MV-4-11 (cell line): ENCODE results near the gene GABRB2.
"Not testable (repeated sequence)": the region's sequence is repeated elsewhere in the genome, so short reads cannot be mapped to it uniquely, and the experiment has no call there.

Experiments
- DNase-seq: peaks from one replicate; lab custom pipeline; 2025; lab: John Stamatoyannopoulos, UW

The GABRB2 gene

GRCh38 chr5:161546470-161547301, at the start of gene GABRB2:
Gene GABRB2 (minus strand): TSS chr5:161546725. CDS start chr5:161546643, 82 bp downstream.
- DNase-seq, result peak; percentile 32

DNA sequence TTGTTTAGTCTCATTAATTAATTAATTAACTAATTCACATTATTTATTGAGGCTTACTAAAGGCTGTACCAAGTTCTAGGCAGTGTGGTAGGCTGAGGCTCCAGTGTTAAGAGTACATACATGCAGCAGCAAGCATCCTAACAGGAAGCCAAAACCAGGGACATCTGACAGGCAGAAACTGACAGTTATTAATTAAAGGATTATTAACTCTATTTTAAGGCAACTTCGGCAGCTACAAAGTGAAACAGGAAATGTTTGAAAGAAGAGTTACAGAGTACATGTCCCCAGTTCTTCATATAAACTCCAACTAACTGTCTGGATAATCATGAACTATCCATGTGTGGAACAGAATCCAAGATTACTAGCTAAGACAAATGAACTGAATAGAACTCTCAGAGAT, 39.3 kb upstream of the GABRB2 start:
- DNase-seq, result no peak

DNA sequence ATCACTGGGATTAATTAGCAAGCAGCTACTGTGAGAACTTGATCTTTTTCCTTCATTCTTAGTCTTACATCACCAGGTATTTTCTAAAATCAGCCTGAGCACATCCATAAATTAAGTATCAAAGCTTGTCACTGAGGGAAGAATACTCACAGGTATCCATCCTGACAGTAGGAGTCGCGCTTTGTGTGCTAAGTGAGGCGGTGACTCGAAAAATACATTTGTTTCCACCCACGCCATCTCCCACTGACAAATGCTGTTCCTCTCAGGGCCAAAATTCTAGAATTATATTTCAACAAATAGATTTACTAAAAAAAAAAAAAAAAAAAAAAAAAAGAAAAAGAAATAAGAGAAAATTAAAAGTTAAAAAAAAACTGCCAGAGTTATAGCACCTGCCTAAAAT, 34.1 kb upstream of the GABRB2 start:
- DNase-seq, result no peak

- no peak for DNase-seq
Observed at GRCh38 chr5:161572914-161573313, 26.4 kb upstream of the GABRB2 start.

DNA sequence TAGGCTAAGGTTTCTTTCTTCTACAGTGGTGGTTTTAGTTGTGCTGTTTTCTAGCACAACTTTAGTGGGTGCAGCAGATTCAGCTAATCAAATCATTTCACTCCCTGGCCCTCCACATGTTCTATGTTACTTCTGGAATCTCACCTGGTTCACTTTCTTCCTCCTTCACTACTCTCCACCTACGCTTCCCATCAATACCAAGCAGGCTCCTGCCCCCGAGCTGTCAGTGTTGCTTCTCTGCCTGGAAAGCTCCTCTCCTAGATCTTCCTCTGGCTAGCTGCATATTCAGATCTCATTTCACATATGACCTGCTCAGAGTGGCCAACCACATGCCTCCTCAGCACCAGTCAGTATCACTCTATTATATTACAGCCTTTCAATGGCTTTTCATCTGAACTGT, 19.6 kb upstream of the GABRB2 start:
- no peak for DNase-seq

DNA sequence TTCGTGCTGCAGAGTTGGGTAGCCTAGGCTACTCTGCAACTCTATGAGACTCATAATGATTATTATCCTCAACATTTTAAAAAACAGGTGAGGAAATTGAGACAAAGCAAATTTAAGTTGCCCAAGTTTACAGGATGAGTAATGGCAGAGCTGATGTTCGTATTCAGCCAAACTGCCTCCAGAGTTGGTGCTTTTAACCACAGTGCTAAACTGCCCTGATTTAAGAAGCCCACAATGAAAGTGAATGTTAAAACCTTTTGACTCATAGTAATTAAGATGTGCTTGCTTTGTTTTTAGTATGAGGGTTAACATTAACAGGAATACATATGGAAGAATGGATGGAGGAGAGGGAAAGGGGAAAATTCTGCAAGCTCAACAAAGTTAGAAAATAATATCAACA, 15.9 kb upstream of the GABRB2 start:
- DNase-seq, result no peak

DNA sequence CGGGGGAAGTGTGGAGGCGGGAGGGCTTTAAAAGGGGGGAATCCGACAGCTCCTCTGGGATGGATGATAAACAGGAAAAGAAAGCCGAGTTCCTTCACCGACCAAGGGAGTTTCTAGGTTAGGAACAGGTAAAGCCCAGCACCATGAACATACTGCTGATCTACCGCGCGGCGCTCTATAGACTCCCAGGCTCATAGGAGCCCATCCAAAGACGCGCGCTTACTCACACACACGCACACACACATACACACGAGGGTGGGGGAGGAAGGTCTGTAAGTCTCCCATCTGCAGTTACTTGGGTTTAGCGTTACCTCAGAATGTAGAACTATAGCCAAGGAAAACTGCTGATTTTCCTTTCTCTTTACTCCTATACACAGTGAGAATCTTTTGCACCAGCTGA, 2.6 kb upstream of the GABRB2 start:
- DNase-seq, result no peak

GRCh38 chr5:161548487-161549094, 2.1 kb upstream of the GABRB2 start:
- no peak for DNase-seq

DNA sequence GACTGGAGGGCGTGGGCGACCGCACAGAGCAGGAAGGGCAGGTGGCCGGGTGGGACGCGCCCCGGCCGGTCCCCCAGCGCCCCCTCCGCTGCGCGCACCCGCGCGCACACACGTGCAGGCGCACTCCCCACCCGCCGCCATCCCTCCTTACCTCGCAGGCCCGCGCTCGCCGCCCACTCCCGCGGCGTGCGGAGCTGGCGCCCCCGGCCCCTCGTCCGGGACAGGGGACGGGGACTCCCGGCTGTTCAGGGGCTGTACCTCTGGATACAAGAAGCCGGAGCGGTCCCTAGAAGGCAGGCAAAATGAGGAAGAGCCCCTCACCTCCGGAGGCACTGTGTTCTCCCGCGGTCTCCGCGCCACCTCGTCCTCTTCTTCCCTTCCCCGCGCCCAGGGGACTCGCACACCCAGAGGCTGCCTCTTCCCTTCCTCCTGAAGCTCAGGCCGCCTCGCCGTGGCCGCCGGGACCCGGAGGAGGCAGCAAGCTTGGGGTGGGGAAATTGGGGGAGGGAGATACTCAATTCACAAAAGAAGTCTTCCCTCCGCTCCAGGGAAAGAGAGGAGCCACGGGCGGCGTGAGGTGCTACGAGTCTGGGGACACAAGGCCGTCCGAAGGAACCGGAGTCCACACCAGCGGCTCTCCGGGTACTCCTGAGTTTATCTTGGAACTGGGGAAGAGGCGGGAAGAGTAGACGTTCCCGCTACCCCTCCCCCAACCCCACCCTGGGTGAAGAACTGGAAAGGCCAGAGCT, 1.4 kb upstream of the GABRB2 start:
- no peak for DNase-seq

GRCh38 chr5:161547406-161547737, 847 bp upstream of the GABRB2 start:
- DNase-seq, result no peak

DNA sequence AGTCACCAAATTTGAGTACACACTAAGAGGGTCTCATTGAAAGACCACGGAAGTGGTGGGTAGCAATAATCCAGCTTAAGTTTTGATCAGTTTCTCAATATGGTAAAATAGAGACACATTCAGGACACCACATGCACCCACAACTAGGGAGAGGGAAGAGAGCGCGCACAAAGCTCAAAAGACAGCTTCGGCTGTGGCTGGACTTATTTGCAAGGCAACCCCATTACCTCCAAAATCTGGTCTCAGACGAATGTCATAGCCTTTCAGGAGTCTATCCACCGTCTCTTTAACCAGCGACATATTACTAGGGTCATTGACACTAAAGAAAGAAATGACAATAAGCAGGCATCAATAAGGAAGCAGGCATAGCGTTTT, 443 bp downstream of the GABRB2 start:
- DNase-seq, result no peak

DNA sequence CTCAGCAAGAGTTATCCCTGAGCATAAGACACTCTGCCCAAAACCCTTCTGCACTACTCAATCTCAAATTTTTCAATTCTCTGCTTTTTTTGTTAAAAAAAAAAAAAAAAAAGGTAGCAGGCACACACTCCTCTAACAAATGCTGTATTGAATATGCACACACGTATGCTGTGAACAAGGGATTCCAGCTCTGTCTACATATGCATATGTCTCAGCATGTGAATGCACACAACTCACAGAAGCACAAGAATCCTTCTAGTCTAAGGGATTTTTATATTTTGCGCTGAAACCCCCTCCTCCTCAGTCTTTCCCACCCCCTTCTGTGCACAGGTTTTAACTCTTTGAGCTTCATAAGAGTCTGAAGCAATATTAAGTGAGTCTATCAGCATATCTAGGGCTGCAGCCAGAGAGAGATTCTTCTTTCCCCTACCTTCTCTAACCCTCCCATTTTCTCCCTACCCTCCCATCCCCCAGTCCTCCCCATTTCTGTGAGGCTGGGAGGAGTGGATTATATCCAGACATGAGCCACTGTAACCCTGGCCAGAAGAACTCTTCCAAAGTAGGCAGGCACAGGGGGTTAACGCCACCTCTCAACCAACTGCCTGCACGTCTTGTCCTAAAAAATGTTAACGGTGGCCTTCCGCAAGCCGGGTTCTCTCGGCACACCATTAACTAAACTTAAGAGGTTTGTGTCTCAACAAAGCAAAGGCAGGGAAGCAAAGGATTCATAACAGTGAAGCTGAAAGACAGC, 1.0 kb downstream of the GABRB2 start:
- no peak for DNase-seq

- DNase-seq, result peak; percentile 31
Observed at GRCh38 chr5:161544350-161544765, 2.2 kb downstream of the GABRB2 start.

- no peak for DNase-seq
Observed at GRCh38 chr5:161539016-161539415, 7.5 kb downstream of the GABRB2 start.

- DNase-seq, result no peak
Observed at GRCh38 chr5:161535762-161536161, 10.8 kb downstream of the GABRB2 start.

DNA sequence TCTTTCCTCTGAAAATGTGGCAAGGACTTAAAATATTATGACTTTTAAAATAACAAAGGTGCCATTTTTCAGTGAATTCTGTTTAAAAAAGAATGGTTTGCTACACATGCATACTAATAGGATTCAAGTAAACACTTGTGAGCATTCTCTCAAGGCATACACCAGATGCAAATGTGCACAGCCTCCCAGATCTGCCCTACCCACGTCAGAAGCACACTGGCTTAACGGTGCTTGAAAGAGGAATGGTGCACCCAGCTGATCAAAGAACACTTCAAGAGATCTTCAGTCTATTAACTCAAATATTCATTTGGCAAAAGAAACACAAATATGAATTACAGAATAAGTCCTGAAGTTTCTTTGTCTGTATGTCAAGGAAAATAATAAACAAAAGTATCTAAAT, 15.8 kb downstream of the GABRB2 start:
- no peak for DNase-seq

- DNase-seq, result no peak
Observed at GRCh38 chr5:161513942-161514341, 32.6 kb downstream of the GABRB2 start.

DNA sequence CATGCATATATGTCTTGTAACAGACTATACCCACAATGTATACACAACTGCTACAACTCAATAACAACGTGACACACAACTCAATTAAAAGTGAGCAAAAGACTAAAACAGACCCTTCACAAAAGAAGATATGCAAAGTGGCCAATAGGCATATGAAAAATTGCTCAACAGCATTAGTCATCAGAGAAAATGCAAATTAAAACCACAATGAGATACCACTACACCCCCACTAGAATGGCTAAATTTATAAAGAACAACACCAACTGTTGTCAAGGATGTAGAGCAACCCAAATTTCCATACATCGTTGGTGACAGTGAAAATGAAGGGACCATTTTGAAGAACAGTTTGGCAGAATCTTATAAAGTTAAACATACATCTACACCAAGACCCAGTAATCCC, 38.9 kb downstream of the GABRB2 start:
- DNase-seq, result peak; percentile 43

- DNase-seq, result not testable (repeated sequence)
Observed at GRCh38 chr5:161505160-161505559, 41.4 kb downstream of the GABRB2 start.

- DNase-seq, result no peak
Observed at GRCh38 chr5:161498531-161498930, 48.0 kb downstream of the GABRB2 start.

DNA sequence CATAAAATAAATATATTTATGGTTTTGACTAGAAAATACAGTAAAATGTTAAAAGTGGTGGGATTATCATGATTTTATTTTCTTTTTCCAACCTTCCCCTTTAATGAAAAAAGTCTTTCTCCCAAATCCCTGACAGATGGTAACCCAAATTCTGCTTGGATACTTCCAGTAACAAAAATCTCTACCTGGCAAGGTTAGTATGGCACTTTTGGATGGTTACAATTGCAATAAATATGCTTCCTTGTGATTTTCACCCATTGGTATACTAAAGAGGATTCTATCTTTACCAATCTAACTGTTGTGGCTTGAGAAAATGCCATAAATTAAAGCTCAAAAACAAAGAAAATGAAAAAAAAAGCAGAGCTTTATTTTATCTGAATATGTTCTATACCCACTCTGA, 62.8 kb downstream of the GABRB2 start:
- DNase-seq, result no peak

DNA sequence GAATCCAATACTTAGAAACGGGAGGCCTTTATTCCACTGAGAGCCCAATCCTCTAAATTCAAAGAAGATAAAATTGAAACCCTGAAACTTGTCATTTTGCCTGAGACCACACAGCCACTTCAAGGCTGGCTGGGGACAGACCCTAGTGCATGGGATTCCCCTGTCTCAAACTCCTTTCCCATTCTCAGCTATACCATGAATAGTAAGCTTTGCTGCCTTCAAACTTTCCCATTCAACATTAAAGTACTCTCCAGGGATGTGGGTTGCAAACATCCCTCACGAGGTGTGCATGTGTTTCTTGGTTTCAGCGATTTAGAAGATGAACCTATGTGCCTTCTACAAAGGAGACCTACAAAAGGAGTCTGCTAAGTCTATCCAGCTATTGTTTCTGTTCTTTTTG, 64.6 kb downstream of the GABRB2 start:
- no peak for DNase-seq
